HG02884 (cell line): ENCODE results near the gene ANK2.

ENCODE experiments used
- ATAC-seq: cut with Tn5 transposase; IDR thresholded peaks from one replicate; pipeline ENCODE4 v1.9.1; 2021; ENCODE audit warnings: mild to moderate bottlenecking, moderate library complexity; ENCODE audit not compliant: unreplicated experiment

The ANK2 gene

GRCh38 chr4:113049421-113050370, at the start of gene ANK2:
TSS of gene ANK2 (plus strand) at chr4:113049653. CDS start at chr4:113049729, 76 bp downstream.
- no peak for ATAC-seq

- ATAC-seq = no peak
Measured at GRCh38 chr4:113003841-113004240, 45.6 kb upstream of the ANK2 start.

DNA sequence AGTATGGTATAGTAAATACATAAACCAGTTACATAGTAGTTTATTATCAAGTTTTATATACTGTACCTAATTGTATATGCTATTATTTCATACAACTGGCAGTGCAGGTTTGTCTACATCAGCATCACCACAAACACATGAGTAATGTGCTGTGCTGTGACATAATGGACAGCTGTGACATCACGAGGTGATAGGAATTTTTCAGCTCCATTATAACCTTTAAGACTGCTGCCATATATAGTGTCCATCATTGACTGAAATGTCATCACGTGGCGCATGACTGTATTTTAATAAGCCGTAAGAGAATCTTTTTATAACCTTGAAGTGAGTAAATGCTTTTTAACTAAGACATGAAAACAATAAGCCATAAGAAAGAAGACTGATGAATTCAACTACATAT, 44.8 kb upstream of the ANK2 start:
- no peak for ATAC-seq

GRCh38 chr4:113006632-113007031, 42.8 kb upstream of the ANK2 start:
- no peak for ATAC-seq

- no peak for ATAC-seq
Measured at GRCh38 chr4:113007151-113007550, 42.3 kb upstream of the ANK2 start.

DNA sequence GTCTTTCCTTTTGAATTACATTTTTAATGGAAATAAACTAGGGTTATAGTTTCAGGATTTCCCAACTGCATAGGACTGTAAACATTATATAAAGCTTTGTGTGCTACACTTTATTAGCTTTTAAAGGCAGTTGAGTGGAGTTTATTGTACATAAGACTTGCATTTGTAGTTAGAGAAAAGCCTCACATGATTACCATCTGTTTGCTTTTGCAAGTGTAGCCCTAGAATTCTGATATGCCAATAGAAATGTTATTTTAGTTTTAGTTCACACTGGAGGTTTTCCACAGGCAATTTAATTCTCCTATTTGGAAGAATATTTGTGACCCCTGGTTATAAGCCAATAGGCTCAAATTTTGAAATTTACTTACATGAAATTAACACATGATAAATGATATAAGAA, 41.3 kb upstream of the ANK2 start:
- no peak for ATAC-seq

DNA sequence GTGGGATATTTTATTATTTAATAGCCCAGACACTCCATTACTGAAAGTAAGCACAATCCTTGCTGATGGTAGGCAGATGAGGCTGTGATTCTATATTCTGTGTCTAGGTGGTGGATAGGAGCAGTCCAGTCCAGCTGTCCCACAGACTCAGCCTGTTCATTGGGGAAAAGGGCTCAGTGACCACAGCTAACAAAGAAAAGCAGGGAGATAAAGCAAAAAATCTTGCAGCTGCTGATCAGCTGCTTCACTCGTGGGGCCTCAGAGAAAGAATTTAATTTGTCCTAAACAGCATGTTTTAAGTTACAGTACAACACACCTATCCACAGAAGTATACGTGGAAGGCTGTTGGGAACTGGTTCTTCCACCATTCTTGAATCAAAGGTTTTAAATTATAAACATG, 40.7 kb upstream of the ANK2 start:
- no peak for ATAC-seq

- no peak for ATAC-seq
Measured at GRCh38 chr4:113009461-113009860, 40.0 kb upstream of the ANK2 start.

DNA sequence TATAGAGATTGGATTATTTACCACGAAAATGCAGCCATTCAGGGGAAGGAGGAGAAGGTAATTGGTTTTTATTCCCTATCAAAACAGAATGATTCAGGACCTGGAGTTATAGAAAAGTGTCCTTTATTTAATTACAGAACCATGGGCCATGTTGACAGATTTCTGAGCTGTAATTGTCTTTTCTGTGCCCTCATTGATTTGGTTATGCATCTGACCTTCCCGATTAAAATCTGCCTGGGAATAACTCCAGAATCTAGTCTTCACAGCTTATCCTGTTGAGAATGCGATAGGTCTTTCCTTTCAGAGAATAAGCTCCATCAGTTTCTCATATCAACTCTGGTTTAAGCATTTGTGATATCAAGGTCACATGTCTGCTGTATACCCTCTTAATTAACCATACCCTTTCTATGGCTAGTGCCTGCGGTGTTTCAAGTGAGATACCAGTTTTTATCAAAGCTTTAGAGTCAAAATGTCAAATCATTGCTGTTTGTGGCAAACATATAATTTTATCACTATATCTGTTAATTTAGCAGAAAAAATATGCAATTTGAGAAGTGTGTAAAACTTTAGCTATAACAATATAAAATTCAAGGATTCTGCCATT, 37.2 kb upstream of the ANK2 start:
- ATAC-seq = no peak

DNA sequence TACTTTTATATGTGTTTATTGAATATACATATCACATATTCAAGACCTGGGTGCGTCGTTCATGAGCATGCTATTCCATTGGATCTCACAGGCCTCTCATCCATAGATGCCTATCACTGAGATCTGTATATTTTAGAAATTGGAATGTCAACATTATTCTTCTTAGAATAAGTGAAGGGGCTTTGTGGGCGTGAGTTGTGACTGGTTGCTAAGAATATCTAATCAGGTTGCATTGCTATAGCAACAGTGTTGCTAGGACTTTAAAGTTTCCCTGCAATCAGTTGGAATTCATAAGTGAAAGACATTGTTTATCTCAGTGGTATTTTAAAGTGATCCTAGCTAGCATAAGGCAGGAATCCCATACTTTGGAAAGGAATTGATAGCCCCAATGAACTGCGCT, 36.7 kb upstream of the ANK2 start:
- ATAC-seq = no peak

DNA sequence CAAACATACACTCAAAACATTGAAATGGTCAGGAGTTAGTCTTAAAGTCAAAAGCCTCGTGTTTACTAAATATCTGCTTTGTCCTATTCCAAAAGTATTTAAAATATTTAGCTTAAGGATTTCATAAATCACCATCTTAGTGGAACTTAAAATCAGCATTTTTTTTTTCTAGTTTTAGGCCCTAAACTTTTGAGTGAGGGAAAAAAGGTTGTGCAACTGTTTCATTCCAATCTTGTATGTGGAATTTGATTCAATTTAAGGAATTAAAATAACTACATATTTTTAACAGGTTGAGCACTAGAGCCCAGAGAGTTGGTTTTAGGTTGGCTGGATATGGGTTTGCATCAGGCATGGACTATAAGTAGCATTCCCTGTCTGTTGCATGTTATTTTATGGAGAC, 35.7 kb upstream of the ANK2 start:
- ATAC-seq = no peak

GRCh38 chr4:113016377-113016776, 33.1 kb upstream of the ANK2 start:
- ATAC-seq = no peak

- ATAC-seq = no peak
Measured at GRCh38 chr4:113020966-113021365, 28.5 kb upstream of the ANK2 start.

DNA sequence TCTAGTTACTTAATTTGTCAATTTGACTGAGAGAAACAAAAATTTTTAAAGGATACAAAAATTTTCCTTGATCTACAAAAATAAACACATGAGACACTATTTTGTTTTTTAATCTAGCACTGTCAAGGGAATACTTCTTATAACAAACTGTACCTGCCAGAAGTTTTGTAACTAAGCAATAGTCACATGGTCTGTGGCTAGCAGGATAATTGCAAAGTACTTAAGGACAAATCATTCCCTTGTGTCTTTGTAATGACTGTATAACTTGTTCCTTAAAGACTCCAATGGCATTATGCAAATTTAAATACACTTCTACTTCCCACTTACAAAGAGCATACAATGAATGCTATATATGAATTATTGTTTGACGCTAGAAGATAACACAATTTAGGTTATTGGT, 25.1 kb upstream of the ANK2 start:
- no peak for ATAC-seq

GRCh38 chr4:113025416-113025815, 24.0 kb upstream of the ANK2 start:
- ATAC-seq = no peak

DNA sequence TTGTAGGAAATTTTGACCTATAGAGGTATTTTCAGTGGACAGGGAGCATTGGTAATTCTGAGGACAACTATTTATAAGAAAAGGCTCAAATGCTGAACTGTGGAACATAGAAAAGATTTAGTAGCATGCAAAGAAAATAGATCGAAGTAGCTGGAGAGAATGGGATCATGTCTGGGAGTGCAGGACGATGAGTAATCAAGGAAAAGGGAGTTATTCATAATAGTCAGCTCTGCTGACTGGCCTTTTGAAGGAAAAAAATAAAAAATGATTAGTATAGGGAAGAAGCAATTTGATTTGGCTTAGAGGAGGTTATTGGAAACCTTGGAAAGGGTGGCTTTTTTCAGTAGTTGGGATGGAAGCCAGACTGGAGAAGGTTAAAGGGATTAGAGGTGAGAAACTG, 22.9 kb upstream of the ANK2 start:
- no peak for ATAC-seq

DNA sequence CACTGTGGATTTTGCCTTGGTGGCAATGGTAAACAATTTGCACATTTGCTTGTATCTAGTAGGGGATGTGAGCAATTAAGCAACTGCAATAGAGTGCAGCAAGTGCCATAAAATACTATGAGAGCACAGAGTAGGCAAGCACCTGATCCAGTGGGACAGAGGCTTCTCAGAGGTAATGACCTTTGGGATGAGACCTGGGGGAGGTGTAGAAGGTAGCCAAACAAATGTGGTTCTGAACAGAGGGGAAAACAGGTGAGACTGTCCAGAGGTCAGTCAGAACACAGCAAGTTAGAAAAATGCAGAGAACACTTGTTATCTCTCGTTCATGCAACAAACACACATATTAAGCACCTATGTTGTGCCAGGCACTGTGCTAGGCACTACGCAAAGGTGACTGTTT, 21.4 kb upstream of the ANK2 start:
- ATAC-seq = no peak

DNA sequence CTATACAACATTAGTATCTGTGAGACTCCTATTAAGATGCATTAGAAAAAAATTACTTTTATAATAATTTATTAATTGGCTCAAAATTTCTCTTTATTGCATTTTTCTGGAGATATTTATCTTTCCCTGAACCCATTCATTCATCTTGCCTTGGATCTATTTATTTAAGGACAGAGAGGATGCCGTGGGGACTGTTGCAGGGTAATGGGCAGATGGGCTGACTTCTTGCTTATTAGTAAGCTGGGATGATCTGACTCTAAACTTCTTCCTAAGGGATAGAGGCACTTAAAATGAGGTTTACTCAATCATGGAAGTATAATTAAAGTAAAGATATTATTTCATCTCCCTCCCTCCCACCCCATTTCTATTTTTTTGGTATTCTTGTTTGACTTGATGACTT, 18.2 kb upstream of the ANK2 start:
- no peak for ATAC-seq

DNA sequence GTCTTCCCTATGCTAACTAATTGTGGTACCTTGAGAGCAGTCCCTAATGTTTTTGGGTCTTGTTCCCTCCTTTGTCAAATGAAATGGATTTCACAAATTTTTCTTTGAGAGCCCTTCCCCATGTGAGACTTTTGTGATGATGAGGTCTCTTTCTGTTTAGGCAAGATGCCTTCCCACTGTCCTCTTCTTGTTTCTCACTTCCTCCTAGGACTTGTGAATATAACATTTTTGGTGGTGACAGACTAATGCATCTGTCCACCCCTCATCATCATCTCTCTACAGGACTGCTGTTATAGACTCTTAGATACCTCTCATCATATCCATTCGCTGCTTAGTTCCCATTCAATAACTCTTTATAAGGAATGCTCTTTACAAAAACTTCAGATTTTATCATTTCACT, 8.7 kb upstream of the ANK2 start:
- no peak for ATAC-seq

DNA sequence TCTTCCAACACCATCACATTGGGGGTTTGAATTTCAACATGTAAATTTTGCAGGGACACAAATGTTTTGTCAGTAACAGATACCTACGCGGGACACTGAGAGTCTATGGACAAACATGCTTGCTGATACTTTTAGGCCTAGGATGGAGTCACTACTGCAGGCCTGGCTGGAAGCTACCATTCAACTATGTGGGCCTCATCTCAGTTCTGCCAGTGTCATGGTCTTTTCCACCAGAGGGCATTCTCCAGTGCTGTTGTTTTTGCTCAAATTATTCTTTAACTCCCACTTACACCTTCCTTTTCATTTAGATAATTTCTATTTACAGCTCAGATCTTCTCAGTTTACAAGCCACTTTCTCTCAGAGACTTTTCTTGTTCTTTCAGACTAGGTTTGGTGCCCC, 7.0 kb upstream of the ANK2 start:
- ATAC-seq = no peak

DNA sequence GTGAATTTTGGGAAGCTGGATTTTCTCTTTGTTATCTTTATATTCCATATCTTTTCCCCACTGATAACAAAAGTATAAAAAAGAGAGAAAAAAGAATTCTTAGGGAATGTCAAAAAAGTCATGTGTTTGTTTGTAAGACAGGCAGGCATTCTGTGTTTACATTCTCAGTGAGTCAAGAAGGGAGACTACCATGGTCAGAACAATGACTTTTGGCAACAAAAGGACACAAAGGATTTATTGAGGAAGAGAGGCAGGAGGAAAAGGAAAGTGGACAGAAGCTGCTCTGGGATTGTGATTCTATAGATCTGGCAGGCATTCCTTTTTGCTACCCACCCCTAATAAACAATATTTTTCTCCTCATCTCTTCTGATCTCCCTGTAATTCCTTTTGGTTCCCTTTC, 5.9 kb upstream of the ANK2 start:
- ATAC-seq = no peak

DNA sequence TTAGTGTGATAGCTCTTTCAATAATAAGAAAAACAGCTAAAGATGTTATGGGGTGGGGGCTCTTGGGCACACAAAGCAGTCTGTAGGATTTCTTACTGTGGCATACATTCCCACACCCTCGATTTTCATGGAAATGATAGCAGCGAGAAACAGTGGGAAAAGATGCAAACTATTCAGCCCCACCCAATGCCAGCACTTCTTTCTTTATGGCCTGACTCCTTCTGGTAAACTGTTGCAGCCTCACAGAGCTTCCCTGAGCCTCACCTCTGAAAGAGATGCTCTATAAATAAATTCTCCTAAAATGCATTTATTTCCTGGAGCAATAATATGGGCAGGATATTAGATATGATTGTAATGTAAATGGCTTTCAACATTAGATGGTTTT, 910 bp downstream of the ANK2 start:
- ATAC-seq = no peak

GRCh38 chr4:113050837-113051236, 1.4 kb downstream of the ANK2 start:
- no peak for ATAC-seq
